Stimulated activated naive CD4-positive, alpha-beta T cell treated with Interleukin-2 at 50 U/mL for 16 hours (primary cell): Measurements from ENCODE around the gene FAM131C.

Experiments
- DNase-seq: peaks from one replicate; lab custom pipeline; 2025; lab: John Stamatoyannopoulos, UW

FAM131C gene

DNA sequence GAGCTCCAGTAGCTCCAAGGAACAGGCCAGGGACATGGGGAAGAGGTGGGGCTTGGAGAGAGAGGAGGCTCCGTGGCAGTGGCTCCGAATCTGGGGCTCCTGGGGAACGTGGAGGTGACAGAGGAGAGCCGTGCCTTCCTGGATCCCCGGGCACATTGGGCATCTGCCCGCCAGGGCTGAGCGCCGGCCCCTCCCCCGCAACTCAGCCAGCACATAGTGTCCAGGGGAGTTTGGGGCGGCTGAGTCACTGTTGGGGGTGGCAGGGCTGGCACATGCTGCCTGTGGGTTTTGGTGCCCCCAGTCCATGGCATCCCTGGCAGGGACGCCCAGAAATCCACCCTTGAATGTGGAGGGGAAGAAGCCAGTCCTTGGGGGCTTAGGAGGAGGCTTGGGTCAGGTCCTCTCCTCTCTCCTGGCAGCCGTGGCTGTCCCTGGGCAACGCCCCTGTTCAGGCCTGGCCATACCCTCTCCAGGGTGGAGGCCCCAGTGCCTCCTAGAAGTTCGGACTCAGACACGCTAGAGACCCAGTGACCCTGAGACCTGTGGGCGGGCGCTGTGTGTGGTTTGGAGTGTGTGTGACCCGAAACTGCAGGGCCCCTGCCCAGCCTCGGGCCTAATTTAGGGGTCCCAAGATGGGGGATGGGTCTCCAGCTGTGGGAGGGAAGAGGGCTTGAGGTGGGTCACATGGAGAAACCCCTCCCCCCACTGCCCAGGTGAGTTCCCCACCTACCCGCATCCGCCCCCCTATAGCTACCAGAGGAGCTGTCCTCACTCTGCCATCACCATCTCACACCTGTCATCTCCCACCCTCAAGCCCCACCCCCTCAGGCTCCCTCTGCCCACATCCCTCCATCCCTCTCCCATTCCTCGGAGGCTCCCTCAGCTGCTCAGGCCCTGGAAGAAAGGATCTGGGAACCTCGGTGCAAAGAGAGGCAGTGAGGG is 57.2 kb downstream of the FAM131C start:
- DNase-seq = no peak

- DNase-seq = no peak
Observed at GRCh38 chr1:16015491-16015890, 58.0 kb downstream of the FAM131C start.

DNA sequence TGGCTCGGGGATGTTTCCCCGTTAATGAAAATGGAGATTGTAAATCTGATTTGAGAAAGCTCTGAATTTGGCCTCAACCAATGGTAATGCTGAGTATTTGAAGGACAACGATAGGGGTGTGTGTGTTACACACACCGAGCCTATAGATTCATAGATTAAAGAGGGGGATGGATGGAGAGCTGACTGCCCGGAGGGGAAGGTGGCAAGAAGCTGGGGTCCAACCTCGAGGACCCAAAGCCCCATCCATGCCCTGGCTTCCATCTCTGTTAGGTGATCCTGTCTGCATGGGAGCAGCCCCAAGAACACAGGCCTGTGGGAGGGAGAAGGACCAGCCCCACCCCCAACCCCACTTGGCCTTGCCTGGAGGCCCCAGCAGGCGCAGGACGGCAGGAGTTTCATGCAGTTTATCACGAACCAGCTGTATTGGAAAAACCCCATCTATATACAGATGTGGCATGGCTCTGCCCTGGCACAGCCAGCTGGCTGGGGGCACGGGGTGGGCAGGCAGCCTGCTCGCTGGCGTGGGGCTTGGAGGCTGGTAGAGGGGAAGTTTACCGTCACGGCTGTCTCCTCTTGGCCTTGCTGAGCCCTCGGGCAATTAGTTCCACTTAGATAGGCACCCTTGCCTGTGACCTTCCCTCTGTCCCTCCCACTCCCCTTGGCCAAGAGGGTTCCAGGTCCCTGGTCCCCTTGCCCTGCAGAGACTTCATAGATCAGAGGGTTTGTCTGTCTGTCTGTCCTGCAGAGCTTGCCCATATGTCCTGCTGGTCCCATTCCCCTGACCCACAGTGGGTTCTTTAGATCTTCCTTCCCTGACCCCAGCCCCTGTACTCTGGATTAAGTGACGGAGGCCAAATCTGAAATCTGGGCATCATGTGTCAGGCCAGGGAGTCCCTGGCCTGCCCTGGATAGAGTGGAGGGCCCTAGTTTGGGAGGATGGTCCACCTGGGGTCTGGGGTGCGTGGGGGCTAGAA is 58.7 kb downstream of the FAM131C start:
- no peak for DNase-seq

DNA sequence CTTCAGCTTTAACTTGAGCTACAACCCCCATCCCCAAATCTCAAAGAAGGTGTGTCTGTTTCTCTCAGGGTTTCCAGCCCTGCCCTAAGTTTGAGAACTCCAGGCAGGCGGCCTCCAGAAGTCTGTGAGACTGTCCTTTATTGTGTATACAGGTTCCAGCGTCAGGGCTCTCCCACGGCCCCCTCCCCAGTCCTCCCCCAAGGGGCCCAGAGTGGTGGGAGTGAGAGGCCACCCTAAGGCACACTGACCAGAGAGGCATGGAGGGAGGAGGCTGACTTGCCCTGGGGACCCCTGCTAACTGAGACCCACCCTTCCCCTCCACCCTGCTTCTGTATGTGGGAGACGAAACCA is 59.6 kb downstream of the FAM131C start:
- DNase-seq = no peak

DNA sequence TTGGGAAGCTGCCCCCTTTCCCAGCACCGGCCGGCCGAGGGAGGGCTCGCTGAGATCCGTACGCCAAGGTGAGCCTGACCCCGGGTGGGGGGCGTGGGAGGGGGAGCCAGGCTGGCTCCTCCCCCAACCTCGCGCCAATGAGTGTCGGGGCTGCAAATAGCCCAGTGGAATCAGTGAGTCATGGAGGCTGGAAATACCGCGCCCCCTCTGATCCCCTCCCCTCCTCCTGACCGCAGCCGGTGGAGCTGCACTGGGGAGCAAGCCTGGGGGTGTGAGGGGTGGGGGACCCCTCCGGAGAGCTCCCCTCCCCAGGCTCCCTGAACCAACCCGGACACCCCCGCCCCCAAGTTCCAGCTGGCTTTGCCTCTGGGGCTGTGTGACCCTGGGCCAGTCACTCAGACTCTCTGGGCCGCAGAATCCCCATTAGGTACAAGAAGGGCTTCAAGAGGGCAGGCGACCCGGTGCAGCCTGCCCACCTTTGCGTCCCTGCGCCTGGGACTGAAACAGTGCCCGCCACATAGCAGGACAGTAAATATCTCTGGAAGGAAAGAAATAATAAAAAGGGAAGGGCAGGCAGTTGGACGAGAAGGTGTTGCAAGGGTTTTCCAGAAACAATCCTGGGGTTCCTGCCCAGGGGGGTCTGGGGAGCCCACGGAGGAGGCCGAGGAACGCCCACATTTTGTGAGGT is 60.1 kb downstream of the FAM131C start:
- DNase-seq = peak; percentile 29

GRCh38 chr1:16012590-16013219 is 60.7 kb downstream of the FAM131C start:
- peak; percentile 9 for DNase-seq

GRCh38 chr1:16011936-16012589 is 61.4 kb downstream of the FAM131C start:
- DNase-seq = no peak

GRCh38 chr1:16010837-16011236 is 62.6 kb downstream of the FAM131C start:
- no peak for DNase-seq

DNA sequence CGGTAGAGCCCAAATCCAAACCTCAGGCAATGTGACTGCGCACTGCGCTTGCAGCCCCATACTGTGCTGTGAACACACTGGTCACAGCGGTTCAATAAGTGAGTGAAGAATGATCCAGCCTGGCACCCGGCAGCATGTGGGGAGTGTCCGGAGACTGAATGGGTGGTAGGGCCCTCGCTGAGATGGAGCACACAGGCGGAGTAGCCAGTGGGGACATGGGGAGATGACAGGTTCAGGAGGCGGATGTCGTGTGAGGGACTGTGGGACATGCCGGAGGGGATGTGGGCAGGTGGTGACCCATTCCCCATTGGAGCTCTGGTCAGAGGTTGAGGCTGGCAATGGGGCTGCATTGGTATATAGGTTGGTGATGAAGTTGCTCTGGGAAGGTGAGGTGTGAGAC is 63.8 kb downstream of the FAM131C start:
- DNase-seq = no peak

DNA sequence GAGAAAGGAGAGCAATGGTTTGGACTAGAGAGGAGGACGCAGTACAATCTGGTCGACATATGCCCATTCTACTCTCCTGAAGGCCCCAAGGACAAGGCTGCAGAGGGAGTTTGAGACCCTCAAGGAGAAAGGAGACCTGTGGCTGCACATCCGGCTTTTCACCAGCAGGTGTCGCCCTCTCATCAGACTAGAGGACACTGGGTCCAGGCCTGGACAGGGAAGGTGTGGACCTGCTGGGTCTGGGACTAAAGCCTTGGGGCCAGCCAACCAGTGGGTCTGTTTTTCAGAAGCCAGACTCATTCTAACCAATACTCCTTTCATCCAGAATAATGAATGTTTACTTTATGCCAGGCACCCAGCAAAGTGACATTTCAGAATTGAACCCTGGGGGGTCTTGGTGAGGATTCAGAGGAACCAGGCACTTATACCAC is 64.4 kb downstream of the FAM131C start:
- DNase-seq = peak; percentile 53
